Uterus (tissue), 2 donors: ENCODE data around the gene TAS2R38.

Experiments used
- CTCF ChIP-seq, 4 experiments: fragments of 200-600 bp in 2 of 4; fragments of 450-650 bp in 2 of 4; sonication (generic) in 2 of 4; IDR thresholded peaks; one replicate each; pipeline ENCODE4 v1.5.1; 2016 to 2019; ENCODE audit warnings: antibody characterized with exemption in 4 of 4, mild to moderate bottlenecking in 2 of 4, moderate library complexity in 1 of 4
- POLR2A ChIP-seq, 2 donors: fragments of 450-650 bp; IDR thresholded peaks; one replicate each; pipeline ENCODE4 v1.6.1; 2016; ENCODE audit warnings: antibody characterized with exemption in 2 of 2, mild to moderate bottlenecking in 1 of 2, moderate library complexity in 1 of 2

GRCh38 chr7:142000244-142000643 is 26.7 kb upstream of the TAS2R38 start:
- TF ChIP-seq CTCF (IDR thresholded peaks at IDR 0.05) (no peak), POLR2A (IDR thresholded peaks at IDR 0.05) (no peak)
